Activated CD4-positive, alpha-beta T cell treated with anti-CD3 and anti-CD28 coated beads, Interleukin-2, amount 10 ng/mL, durations not matched to agents 24 days and 14 days (primary cell): ENCODE data around the gene CHMP1A. TPM values are rescaled to one million over a fixed set of nuclear protein-coding genes. Genes with fewer than 3 reads are reported as not detected.
"Not testable (repeated sequence)": the region's sequence is repeated elsewhere in the genome, so short reads cannot be mapped to it uniquely, and the experiment has no call there.

Experiments used
- DNase-seq: peaks from one replicate; pipeline ENCODE4 v3.0.0; 2022
- H3K27ac Mint-ChIP-seq: one replicate; pipeline ENCODE4 v1.8.0; 2022; ENCODE audit warnings: mild to moderate bottlenecking, mixed read lengths
- H3K27me3 Mint-ChIP-seq: one replicate; pipeline ENCODE4 v1.8.0; 2022; ENCODE audit warnings: mixed read lengths
- H3K36me3 Mint-ChIP-seq: one replicate; pipeline ENCODE4 v1.8.0; 2022; ENCODE audit warnings: low read depth, mild to moderate bottlenecking, mixed read lengths
- H3K4me1 Mint-ChIP-seq: one replicate; pipeline ENCODE4 v1.8.0; 2021; ENCODE audit warnings: mixed read lengths
- H3K4me3 Mint-ChIP-seq: one replicate; pipeline ENCODE4 v1.8.0; 2022; ENCODE audit warnings: mild to moderate bottlenecking, moderate library complexity, mixed read lengths
- H3K9me3 Mint-ChIP-seq: one replicate; pipeline ENCODE4 v1.8.0; 2021; ENCODE audit warnings: mixed read lengths
- intact Hi-C: fragments of 100-400 bp; cut with micrococcal nuclease; formaldehyde crosslinking; loops from one replicate; pipeline ENCODE4 v1.15.1; 2023
- total RNA-seq: library from RNA; stranded (reverse); gene quantifications from 2 replicates; pipeline ENCODE4 v1.2.3, GENCODE V29; 2022

Gene CHMP1A
- total RNA-seq = 83.7 and 84.3 TPM in 2 replicates

DNA sequence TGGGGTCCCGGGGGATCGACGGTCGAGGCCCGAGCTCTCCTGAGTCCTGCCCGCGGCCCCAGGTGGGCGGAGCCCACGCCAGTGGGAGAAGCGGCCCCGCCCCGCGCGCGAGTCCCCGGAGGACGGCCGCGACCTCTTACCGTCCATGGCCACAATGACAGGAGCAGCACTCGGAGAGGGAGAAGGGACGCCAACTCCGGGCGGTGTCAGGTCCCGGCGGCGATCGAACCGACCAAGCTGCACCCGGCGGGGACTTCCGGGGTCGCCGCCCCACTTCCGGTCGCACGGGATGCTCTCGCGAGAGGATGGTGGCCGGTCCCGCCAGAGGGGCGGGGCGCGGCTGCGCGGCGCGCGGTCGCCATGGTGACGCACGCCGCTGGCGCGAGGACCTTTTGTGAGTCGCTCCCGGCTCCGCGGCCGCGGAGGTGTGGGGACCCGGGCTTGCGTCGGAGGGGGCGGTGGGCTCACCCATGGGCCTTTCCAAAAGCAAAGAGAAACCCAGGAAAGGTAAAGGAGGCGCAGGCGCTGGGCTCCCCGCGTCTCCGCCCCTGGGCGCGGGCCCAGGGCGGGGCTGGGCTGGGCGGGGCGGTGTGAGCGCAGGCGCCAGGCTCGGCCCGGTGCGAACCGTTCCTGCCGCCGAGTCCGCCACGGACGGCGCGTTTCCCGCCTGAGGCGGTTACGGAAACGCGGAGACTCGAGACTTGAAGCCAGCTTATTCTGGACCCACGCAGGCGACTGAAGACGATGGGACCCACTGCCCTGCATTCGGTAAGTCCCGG, at the start of gene CHMP1A, which contains the start of gene SPATA33:
Gene CHMP1A (minus strand): TSS at position 267 of the 779 bp plus-strand sequence. CDS start 120 bp downstream, at position 147.
Gene SPATA33 (plus strand): TSS at position 395 of the 779 bp plus-strand sequence. CDS start 76 bp downstream, at position 471.
- H3K4me1 Mint-ChIP-seq = peaks cover 33% of the 10 kb centered on the region
- no peaks in the 10 kb centered on the region for H3K27me3 Mint-ChIP-seq
- no peaks in the 10 kb centered on the region for H3K9me3 Mint-ChIP-seq
- peaks cover 45% of the 10 kb centered on the region for H3K36me3 Mint-ChIP-seq
- H3K27ac Mint-ChIP-seq = peak within 1 kb of the TSS; percentile 92
- intact Hi-C loops = loop anchor here (1.0 kb wide), 2 partner anchors 43 to 97 kb away; partner anchors contain the start of gene RPL13
- H3K4me3 Mint-ChIP-seq = peak within 1 kb of the TSS; percentile 97
- DNase-seq = peak; percentile 98

DNA sequence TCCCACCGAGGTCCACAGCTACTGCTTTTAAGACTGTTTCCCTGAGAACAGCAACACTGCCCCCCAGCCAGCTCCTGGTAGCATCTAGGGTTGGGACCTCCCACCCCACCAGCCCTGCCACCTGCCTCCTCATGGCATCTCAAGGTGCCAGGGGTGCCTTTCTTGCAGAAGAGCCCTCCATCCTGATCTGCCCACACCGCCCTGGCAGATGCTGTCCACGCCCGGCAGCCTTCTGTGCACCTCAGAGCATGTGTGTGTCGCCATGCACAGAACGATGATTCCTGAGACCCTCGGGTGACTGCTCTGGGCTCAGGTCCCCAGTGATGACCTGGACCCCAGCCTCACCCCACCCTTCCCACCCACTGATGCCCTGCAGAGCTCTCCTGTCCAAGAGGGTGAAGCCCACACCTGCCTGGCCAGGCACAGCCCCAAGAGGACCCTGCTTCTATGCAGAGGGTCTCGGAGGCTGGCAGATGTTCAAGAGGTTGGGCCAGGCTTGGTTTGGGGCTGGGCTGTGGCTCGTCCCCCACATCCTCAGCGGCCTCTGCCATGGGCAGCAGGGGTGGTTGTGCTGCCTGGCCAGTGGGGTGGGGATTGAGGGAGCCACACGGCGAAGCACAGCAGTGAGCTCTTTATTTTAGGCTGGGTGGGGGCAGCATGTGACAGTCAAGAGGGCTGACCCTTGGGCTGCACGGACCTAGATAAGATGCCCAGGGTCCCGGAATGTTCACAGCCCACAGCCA, 49.2 kb upstream of the CHMP1A start:
- Mint-ChIP-seq H3K27me3 (no peaks in the 10 kb centered on the region), H3K27ac (no peak overlapping the region), H3K9me3 (no peaks in the 10 kb centered on the region), H3K4me1 (peaks cover 10% of the 10 kb centered on the region), H3K36me3 (no peaks in the 10 kb centered on the region), H3K4me3 (no peak overlapping the region)
- intact Hi-C loops = loop anchor here (1.0 to 10.0 kb wide), 3 partner anchors 58 to 462 kb away; no protein-coding TSS in a partner anchor
- DNase-seq = no peak

DNA sequence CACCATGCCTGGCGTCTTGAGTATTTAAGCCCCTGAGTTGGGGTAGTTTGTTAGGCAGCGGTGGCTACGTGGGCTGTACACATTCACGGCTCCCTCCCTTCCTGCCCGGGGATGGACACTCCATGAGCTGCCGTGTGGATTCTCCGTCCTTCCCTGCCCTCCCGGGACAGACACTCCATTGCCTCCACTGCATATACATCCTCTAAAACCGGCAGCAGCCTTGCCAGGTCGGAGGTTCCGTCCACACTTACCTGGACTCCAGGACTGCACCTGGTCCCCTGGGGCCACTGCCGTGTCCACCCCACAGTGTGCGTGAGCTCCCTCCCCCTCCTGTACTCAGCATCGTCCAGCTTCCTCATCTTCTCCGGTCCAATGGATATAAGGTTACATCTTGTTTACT, 47.5 kb upstream of the CHMP1A start:
- no peak overlapping the region for H3K27ac Mint-ChIP-seq
- DNase-seq = no peak
- H3K9me3 Mint-ChIP-seq = no peaks in the 10 kb centered on the region
- H3K4me3 Mint-ChIP-seq = no peak overlapping the region
- peaks cover 2% of the 10 kb centered on the region for H3K36me3 Mint-ChIP-seq
- peaks cover 12% of the 10 kb centered on the region for H3K4me1 Mint-ChIP-seq
- intact Hi-C loops = loop anchor here (10.0 kb wide), 2 partner anchors 60 to 460 kb away; no protein-coding TSS in a partner anchor
- H3K27me3 Mint-ChIP-seq = no peaks in the 10 kb centered on the region

DNA sequence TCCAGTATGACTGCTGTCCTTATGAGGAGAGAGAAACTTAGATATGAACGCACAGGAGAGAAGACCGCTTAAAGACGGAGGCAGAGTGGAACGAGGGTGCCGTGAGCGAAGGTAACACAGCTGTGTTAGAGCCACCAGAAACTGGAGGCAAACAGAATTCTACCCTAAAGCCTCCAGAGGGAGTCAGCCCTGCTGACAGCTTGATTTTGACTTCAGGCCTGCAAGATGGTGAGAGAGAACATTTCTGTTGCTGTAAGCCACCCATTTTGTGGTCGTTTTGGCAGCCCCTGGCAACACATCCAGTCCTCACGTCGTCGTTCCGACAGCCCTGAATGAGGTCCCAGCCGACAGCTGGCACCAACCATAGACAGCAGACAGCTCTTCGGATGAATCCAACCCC, 46.8 kb upstream of the CHMP1A start:
- no peaks in the 10 kb centered on the region for H3K9me3 Mint-ChIP-seq
- H3K27ac Mint-ChIP-seq = no peak overlapping the region
- peaks cover 14% of the 10 kb centered on the region for H3K4me1 Mint-ChIP-seq
- no peak for DNase-seq
- no peak overlapping the region for H3K4me3 Mint-ChIP-seq
- H3K27me3 Mint-ChIP-seq = no peaks in the 10 kb centered on the region
- peaks cover 3% of the 10 kb centered on the region for H3K36me3 Mint-ChIP-seq
- intact Hi-C loops = loop anchor here (5.0 to 10.0 kb wide), 4 partner anchors 61 to 459 kb away; partner anchors contain the start of genes FANCA and TUBB3

DNA sequence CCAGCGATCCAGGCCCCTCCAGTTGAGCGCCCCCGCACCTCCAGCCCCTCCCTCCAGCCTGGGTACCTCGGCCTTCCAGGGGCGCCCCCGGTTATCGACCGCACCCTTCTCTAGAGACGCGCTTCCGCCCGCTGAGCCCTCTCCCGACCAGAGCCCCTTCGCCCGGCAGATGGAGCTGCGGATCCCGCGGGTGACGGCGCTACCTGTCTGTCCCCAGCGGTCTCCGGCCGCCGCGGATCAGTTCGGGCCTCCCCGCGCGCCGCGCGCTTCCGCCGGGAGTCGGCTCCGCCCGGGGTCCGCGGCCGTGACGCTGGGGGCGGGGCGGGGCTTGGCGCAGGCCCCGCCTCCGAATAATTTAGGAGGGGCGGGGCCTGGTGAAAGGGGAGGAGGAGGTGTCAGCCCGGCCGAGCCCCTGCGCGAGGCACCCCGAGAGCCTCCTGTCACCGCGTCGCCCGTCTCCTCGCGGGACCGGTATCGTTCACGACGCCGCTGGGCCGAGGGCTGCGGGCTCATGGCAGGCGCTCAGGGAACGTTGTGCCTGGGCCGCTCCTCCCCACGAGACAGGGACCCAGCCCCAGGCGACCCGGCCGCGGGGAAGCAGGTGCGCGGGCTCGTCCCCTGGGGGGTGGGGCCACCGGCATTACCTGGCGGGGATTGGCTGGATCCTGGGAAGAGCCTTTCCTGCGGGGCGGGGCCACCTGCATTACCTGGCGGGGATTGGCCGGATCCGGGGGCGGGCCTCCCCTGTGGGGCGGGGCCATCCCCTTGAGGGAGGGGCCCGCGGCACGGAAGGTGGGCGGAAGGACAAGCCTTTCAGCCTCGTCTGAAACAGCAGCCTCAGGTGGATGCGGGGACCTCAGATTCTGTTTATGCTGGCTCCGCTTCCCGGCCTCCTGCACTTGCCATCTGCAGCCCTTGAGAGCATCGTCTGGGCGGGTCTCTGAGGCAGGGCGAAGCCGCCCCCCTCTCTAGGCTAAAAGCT, 44.2 kb upstream of the CHMP1A start, which contains the start of gene SPATA2L:
Gene SPATA2L (minus strand): TSS at position 281 of the 982 bp plus-strand sequence. CDS start 473 bp downstream, outside the sequence.
- peak within 1 kb of the TSS; percentile 87 for H3K27ac Mint-ChIP-seq
- peak within 1 kb of the TSS; percentile 86 for H3K4me3 Mint-ChIP-seq
- peaks cover 6% of the 10 kb centered on the region for H3K36me3 Mint-ChIP-seq
- intact Hi-C loops = loop anchor here (1.0 to 10.0 kb wide), 6 partner anchors 10 to 457 kb away; partner anchors contain the start of genes FANCA, RPL13 and TUBB3
- H3K9me3 Mint-ChIP-seq = no peaks in the 10 kb centered on the region
- DNase-seq = peak; percentile 99
- no peaks in the 10 kb centered on the region for H3K27me3 Mint-ChIP-seq
- peaks cover 17% of the 10 kb centered on the region for H3K4me1 Mint-ChIP-seq

DNA sequence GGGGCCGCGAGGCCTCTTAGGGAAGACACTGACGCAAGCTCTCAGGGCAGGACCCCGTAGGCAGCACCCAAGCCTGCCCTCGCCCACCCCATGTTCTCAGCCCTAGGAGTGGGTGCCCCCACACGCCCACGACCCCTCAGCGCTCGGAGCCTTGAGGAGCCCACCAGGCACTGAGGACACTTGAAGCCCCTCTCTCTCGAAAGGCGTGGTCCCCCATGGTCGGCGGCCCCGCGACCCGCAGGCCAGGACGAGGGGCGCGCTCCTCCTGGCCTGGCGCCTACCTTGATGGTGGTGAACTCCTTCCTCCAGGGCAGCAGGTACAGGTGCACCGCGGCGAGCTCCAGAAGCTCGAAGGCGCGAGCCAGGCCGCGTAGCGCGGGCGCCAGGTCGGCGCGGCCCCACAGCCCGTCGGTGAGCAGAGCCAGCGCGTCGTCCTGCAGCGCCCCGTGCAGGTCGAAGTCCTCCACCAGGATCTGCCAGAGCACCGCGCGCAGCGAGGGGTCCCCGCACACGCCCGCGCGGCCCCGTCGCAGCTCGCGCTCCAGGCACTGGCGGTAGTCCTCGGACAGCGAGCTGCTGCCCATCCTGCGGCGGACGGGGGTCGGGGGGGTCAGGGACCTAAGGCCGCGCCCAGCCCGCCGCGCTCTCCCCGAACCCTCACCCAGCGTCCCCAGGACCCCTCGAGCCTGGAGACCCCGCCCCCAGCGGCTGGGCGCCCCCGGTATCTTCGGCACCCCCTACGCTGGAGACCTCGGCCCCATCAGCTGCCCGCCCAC, 43.3 kb upstream of the CHMP1A start:
- peak overlapping the region; percentile 86 for H3K4me3 Mint-ChIP-seq
- peaks cover 6% of the 10 kb centered on the region for H3K36me3 Mint-ChIP-seq
- DNase-seq = peak; percentile 88
- H3K27me3 Mint-ChIP-seq = no peaks in the 10 kb centered on the region
- no peaks in the 10 kb centered on the region for H3K9me3 Mint-ChIP-seq
- H3K27ac Mint-ChIP-seq = peak overlapping the region; percentile 87
- H3K4me1 Mint-ChIP-seq = peaks cover 15% of the 10 kb centered on the region
- intact Hi-C loops = loop anchor here (1.0 to 10.0 kb wide), 9 partner anchors 15 to 456 kb away; partner anchors contain the start of genes CDK10, CHMP1A, FANCA and RPL13

DNA sequence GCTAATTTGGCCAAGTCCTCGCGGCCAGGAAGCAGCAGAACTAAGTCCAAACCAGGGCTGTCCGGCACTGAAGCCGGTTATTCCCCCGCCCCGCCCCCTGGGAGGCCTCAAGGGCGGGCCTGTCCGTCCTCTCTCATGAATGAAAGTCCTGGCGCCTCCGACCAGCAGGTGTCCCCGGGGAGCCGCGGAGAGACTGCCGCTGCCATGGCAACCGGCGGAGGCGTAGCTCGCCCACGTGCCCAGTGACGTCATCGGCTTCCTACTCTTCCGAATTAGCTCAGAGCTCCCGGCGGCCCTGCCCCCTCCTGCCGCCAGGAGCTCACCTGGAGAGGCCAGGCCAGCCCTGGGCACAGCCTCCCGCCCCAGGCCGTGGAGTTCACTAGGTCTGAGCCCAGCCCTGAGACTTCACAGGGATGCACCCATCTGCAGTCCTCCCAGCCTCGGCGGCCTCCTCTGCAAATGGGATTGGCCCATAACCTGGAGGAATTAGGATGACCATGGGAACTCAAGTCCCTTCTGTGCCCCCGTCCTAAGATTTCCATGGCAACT, 42.7 kb upstream of the CHMP1A start:
- no peaks in the 10 kb centered on the region for H3K27me3 Mint-ChIP-seq
- peaks cover 14% of the 10 kb centered on the region for H3K4me1 Mint-ChIP-seq
- peak overlapping the region; percentile 86 for H3K4me3 Mint-ChIP-seq
- H3K9me3 Mint-ChIP-seq = no peaks in the 10 kb centered on the region
- H3K36me3 Mint-ChIP-seq = peaks cover 10% of the 10 kb centered on the region
- H3K27ac Mint-ChIP-seq = peak overlapping the region; percentile 87
- intact Hi-C loops = loop anchor here (1.0 to 10.0 kb wide), 9 partner anchors 14 to 455 kb away; partner anchors contain the start of genes CDK10, CHMP1A, FANCA and RPL13
- DNase-seq = peak; percentile 99

DNA sequence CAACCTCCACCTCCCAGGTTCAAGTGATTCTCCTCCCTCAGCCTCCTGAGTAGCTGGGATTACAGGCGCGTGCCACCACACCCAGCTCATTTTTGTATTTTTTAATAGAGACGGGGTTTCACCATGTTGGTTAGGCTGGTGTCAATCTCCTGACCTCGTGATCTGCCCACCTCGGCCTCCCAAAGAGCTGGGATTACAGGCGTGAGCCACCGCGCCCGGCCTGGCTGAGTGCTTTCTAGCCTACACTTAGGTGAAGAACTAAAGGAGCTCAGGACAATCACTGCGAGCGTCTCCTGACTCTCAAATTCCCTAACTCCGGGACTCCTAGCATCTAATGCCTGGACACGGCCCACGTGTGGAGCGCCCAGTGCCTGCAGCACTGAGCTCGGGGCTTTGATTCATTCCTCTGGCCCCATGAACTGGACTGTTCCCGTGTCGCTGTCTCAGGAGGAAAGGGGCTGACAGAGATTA, 42.2 kb upstream of the CHMP1A start:
- H3K27me3 Mint-ChIP-seq, H3K9me3 Mint-ChIP-seq, DNase-seq: not testable (repeated sequence)
- H3K27ac Mint-ChIP-seq = peak overlapping the region; percentile 87
- H3K4me1 Mint-ChIP-seq = peaks cover 14% of the 10 kb centered on the region
- peaks cover 12% of the 10 kb centered on the region for H3K36me3 Mint-ChIP-seq
- peak overlapping the region; percentile 86 for H3K4me3 Mint-ChIP-seq
- intact Hi-C loops = loop anchor here (1.0 to 10.0 kb wide), 9 partner anchors 13 to 455 kb away; partner anchors contain the start of genes CDK10, CHMP1A, FANCA and RPL13

DNA sequence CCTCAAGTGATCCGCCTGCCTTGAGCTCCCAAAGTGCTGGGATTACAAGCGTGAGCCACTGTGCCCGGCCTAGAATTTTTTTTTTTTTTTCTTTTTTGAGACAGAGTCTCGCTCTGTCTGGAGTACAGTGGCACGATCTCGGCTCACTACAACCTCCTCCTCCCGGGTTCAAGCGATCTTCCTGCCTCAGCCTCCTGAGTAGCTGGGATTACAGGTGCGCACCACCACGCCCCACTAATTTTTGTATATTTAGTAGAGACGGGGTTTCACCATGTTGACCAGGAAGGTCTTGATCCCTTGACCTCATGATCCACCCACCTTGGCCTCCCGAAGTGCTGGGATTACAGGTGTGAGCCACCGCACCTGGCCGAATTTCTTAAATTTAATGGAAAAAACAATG, 41.2 kb upstream of the CHMP1A start:
- H3K4me1 Mint-ChIP-seq = peaks cover 14% of the 10 kb centered on the region
- DNase-seq, H3K4me3 Mint-ChIP-seq, H3K9me3 Mint-ChIP-seq, intact Hi-C loops, H3K27me3 Mint-ChIP-seq, H3K27ac Mint-ChIP-seq: not testable (repeated sequence)
- peaks cover 14% of the 10 kb centered on the region for H3K36me3 Mint-ChIP-seq

DNA sequence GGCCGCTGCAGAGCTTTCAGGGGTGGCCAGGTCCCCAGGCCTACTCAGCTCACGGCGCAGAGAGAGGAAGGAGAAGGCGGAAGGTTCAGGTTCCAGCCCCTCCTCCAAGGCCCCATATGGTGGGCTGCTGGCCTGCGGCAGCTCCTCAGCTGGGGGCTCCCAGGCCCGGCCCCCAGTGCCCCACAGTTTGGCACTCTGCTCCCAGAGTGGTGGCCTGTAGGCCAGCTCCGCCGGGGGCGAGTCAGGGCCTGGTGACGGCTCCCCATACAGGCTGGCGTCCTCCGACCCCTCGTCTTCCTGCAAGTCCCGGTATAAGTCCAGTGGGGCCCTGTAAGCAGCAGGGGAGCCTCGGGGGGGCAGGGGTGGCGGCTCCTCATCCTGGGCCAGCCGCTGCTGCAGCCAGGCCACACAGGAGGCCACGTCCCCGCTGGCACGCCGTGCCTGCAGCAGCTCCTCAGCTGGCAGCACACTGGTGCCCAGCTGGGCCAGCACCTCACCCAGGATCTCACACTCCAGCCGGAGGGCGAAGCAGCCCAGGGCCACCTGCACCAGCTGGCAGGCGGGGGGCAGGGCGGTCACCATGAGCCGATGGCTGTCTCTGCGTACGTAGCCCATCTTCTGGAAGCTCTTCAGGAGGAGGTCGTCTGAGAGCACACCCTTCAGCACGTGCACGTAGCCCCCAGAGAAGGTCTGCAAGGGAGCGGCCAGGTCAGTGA, 40.3 kb upstream of the CHMP1A start:
- no peak overlapping the region for H3K4me3 Mint-ChIP-seq
- intact Hi-C loops = no loop called here
- DNase-seq = no peak
- no peak overlapping the region for H3K27ac Mint-ChIP-seq
- H3K27me3 Mint-ChIP-seq = no peaks in the 10 kb centered on the region
- H3K4me1 Mint-ChIP-seq = peaks cover 14% of the 10 kb centered on the region
- H3K36me3 Mint-ChIP-seq = peaks cover 20% of the 10 kb centered on the region
- no peaks in the 10 kb centered on the region for H3K9me3 Mint-ChIP-seq

DNA sequence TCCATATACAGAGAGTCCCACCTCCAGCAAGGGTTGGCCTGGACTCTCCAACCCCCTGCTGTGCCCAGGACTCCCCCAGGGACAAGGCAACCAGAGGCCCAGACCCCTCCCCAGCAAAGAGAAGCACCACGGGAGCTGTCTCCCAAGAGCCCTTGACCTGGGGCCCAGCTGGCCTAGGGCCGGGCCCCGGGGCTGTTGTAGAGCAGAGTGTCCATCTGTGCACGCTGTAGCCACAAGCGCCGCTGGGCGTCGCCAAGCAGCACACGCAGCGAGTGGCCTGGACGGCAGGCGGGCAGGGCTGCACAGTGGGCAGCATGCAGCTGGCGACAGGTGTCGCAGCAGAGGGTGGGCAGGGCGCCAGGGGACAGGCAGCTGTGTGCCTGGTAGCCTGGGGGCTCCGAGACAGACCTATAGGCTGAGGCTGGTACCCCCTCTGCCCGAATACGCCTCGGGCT, 39.7 kb upstream of the CHMP1A start:
- no peak overlapping the region for H3K27ac Mint-ChIP-seq
- intact Hi-C loops = no loop called here
- no peak overlapping the region for H3K4me3 Mint-ChIP-seq
- H3K36me3 Mint-ChIP-seq = peaks cover 20% of the 10 kb centered on the region
- no peaks in the 10 kb centered on the region for H3K27me3 Mint-ChIP-seq
- peaks cover 11% of the 10 kb centered on the region for H3K4me1 Mint-ChIP-seq
- no peak for DNase-seq
- no peaks in the 10 kb centered on the region for H3K9me3 Mint-ChIP-seq
